HCT116 (cell line): ENCODE measurements around the gene CCBE1. TPM values are rescaled to one million over a fixed set of nuclear protein-coding genes. Genes with fewer than 3 reads are reported as not detected.

ENCODE experiments used
- ATAC-seq: fragments of 200-7000 bp; cut with Tn5 transposase; 2 replicates; pipeline ENCODE4 v1.9.1; 2020; ENCODE audit warnings: mild to moderate bottlenecking, moderate library complexity
- BruUV-seq: library from RNA; stranded (reverse); fragments of 400-500 nt; replicated peaks from 2 replicates; lab custom pipeline; 2021; lab: Mats Ljungman, UMichigan
- CTCF ChIA-PET: fragments of 300-600 bp; sonication (Branson Sonifier 250); formaldehyde crosslinking; loops from one replicate; lab custom pipeline; 2021; ENCODE audit warnings: antibody characterized with exemption; lab: Charles Lee
- POLR2A ChIA-PET: fragments of 300-600, 350-600 bp; sonication (Branson Sonifier 250); formaldehyde crosslinking; loops from one replicate; lab custom pipeline; 2021; ENCODE audit warnings: antibody characterized with exemption; lab: Charles Lee
- RAD21 ChIA-PET, 2 experiments: fragments of 300-600 bp; sonication (Branson Sonifier 250); formaldehyde crosslinking; loops; one replicate each; lab custom pipeline; 2023; ENCODE audit warnings: low total read pairs in 2 of 2; ENCODE audit not compliant: uncharacterized antibody in 2 of 2, unreplicated experiment in 2 of 2, low non-redundant PET in 1 of 2; lab: Charles Lee
- DNase-seq: peaks from one replicate; pipeline ENCODE4 v3.0.0-alpha.2; 2010; ENCODE audit warnings: low read depth, low spot score
- H2AFZ ChIP-seq: fragments of 200-600 bp; shearing (Covaris generic), sonication (generic); 2 replicates; pipeline ENCODE4 v1.6.1; 2017; ENCODE audit warnings: low read depth, mixed run types, mixed read lengths, antibody characterized with exemption, low read length; ENCODE audit not compliant: poor library complexity, severe bottlenecking
- H3K27ac ChIP-seq: 2 replicates; pipeline ENCODE4 v1.5.1; 2012; ENCODE audit warnings: low read depth, low read length
- H3K27me3 ChIP-seq: fragments of 200-600 bp; sonication (generic); 2 replicates; pipeline ENCODE4 v1.6.1; 2016; ENCODE audit warnings: mixed run types, low read length, mixed read lengths; ENCODE audit not compliant: insufficient read depth
- H3K36me3 ChIP-seq, 2 experiments: fragments of 200-500 bp in 1 of 2; fragments of 200-600 bp in 1 of 2; sonication (Bioruptor generic) in 1 of 2; sonication (generic) in 1 of 2; 2 replicates each; pipeline versions ENCODE4 v1.5.1 to v1.6.1; 2014 to 2016; ENCODE audit warnings: low read length in 2 of 2, inconsistent platforms in 1 of 2, mixed read lengths in 1 of 2, mixed run types in 1 of 2; ENCODE audit not compliant: insufficient read depth in 2 of 2, control insufficient read depth in 1 of 2
- H3K4me1 ChIP-seq, 2 experiments: fragments of 200-600 bp in 1 of 2; sonication (generic) in 1 of 2; 2 replicates each; pipeline versions ENCODE4 v1.5.1 to v1.6.1; 2012 to 2017; ENCODE audit warnings: low read length in 2 of 2, inconsistent platforms in 1 of 2, mild to moderate bottlenecking in 1 of 2, mixed read lengths in 1 of 2, mixed run types in 1 of 2, moderate library complexity in 1 of 2; ENCODE audit not compliant: insufficient read depth in 2 of 2, control insufficient read depth in 1 of 2
- H3K4me2 ChIP-seq: fragments of 200-600 bp; sonication (generic); 2 replicates; pipeline ENCODE4 v1.6.1; 2017; ENCODE audit warnings: mixed run types, low read length, mixed read lengths
- H3K4me3 ChIP-seq, 2 experiments: fragments of 200-600 bp in 1 of 2; sonication (generic) in 1 of 2; replicated peaks in 1 of 2; 2 replicates each; pipeline ENCODE4 v1.5.1; 2011 to 2016; ENCODE audit warnings: low read length in 2 of 2, control low read depth in 1 of 2, low read depth in 1 of 2, mild to moderate bottlenecking in 1 of 2, mixed read lengths in 1 of 2, mixed run types in 1 of 2
- H3K79me2 ChIP-seq: fragments of 200-600 bp; sonication (generic); 2 replicates; pipeline ENCODE4 v1.6.1; 2017; ENCODE audit warnings: mild to moderate bottlenecking, mixed run types, low read length, moderate library complexity, mixed read lengths; ENCODE audit not compliant: insufficient read depth
- H3K9ac ChIP-seq: fragments of 200-600 bp; sonication (generic); 2 replicates; pipeline ENCODE4 v1.6.1; 2016; ENCODE audit warnings: low read length, mixed read lengths
- H3K9me2 ChIP-seq: fragments of 200-600 bp; sonication (generic), shearing (Covaris generic); 2 replicates; pipeline ENCODE4 v1.6.1; 2017; ENCODE audit warnings: mixed run types, mild to moderate bottlenecking, moderate library complexity; ENCODE audit not compliant: insufficient read depth
- H3K9me3 ChIP-seq, 2 experiments: fragments of 200-500 bp in 1 of 2; fragments of 200-600 bp in 1 of 2; sonication (Bioruptor generic) in 1 of 2; sonication (generic) in 1 of 2; 2 replicates each; pipeline ENCODE4 v1.6.1; 2014 to 2017; ENCODE audit warnings: low read length in 2 of 2, mixed read lengths in 2 of 2, inconsistent platforms in 1 of 2, low read depth in 1 of 2, mild to moderate bottlenecking in 1 of 2, mixed run types in 1 of 2, moderate library complexity in 1 of 2; ENCODE audit not compliant: control insufficient read depth in 1 of 2, insufficient read depth in 1 of 2
- H4K20me1 ChIP-seq: fragments of 200-600 bp; sonication (generic), shearing (Covaris generic); 2 replicates; pipeline ENCODE4 v1.6.1; 2017; ENCODE audit warnings: mixed run types, mild to moderate bottlenecking, moderate library complexity; ENCODE audit not compliant: insufficient read depth
- ATF3 ChIP-seq: IDR thresholded peaks from 2 replicates; pipeline ENCODE4 v1.6.1; 2012
- CBX3 ChIP-seq: IDR thresholded peaks from 2 replicates; pipeline ENCODE4 v1.6.1; 2012; ENCODE audit warnings: low read depth
- CEBPB ChIP-seq: IDR thresholded peaks from 2 replicates; pipeline ENCODE4 v1.6.1; 2012; ENCODE audit warnings: low read depth
- CTCF ChIP-seq, 3 experiments: fragments of 200-600 bp in 1 of 3; sonication (generic) in 1 of 3; IDR thresholded peaks in 2 of 3; conservative IDR thresholded peaks in 1 of 3; 2 replicates each; pipeline ENCODE4 v1.5.1; 2012 to 2017; ENCODE audit warnings: low read depth in 2 of 3, low read length in 2 of 3, antibody characterized with exemption in 1 of 3, borderline replicate concordance in 1 of 3, control low read depth in 1 of 3, mild to moderate bottlenecking in 1 of 3, mixed read lengths in 1 of 3, mixed run types in 1 of 3, moderate library complexity in 1 of 3; ENCODE audit not compliant: insufficient read depth in 1 of 3
- EGR1 ChIP-seq: IDR thresholded peaks from 2 replicates; pipeline ENCODE4 v1.6.1; 2012; ENCODE audit warnings: low read depth
- EZH2 ChIP-seq: fragments of 200-600 bp; sonication (generic); IDR thresholded peaks from 2 replicates; pipeline ENCODE4 v1.6.1; 2017; ENCODE audit warnings: antibody characterized with exemption, mixed run types
- EZH2phosphoT487 ChIP-seq: fragments of 200-600 bp; IDR thresholded peaks from 2 replicates; pipeline ENCODE4 v1.6.1; 2018; ENCODE audit warnings: antibody characterized with exemption, borderline replicate concordance
- JUND ChIP-seq: IDR thresholded peaks from 2 replicates; pipeline ENCODE4 v1.6.1; 2012
- POLR2AphosphoS5 ChIP-seq: IDR thresholded peaks from 2 replicates; pipeline ENCODE4 v1.6.1; 2011; ENCODE audit warnings: mild to moderate bottlenecking, low read depth, low read length, moderate library complexity
- REST ChIP-seq: IDR thresholded peaks from 2 replicates; pipeline ENCODE4 v1.6.1; 2012; ENCODE audit warnings: low read depth
- SP1 ChIP-seq: IDR thresholded peaks from 2 replicates; pipeline ENCODE4 v1.6.1; 2012; ENCODE audit warnings: low read depth
- SRF ChIP-seq: IDR thresholded peaks from 2 replicates; pipeline ENCODE4 v1.6.1; 2012; ENCODE audit warnings: low read depth
- YY1 ChIP-seq: IDR thresholded peaks from 2 replicates; pipeline ENCODE4 v1.6.1; 2011; ENCODE audit warnings: low read length, low read depth, moderate library complexity, mild to moderate bottlenecking; ENCODE audit not compliant: insufficient replicate concordance; ENCODE audit errors: extremely low read depth
- ZFX ChIP-seq: fragments of 450-650 bp; IDR thresholded peaks from 2 replicates; pipeline ENCODE4 v1.6.1; 2017
- ZNF274 ChIP-seq: fragments of 200-500 bp; sonication (Bioruptor generic); IDR thresholded peaks from 2 replicates; pipeline ENCODE4 v1.6.1; 2014; ENCODE audit warnings: mild to moderate bottlenecking, low read depth, low read length, inconsistent platforms
- intact Hi-C: fragments of 100-400 bp; cut with micrococcal nuclease; formaldehyde crosslinking; loops from 2 replicates; pipeline ENCODE4 v1.10.0; 2022
- total RNA-seq: library from RNA; stranded (reverse); gene quantifications from one replicate; pipeline ENCODE4 v1.2.1, GENCODE V29; 2021; ENCODE audit not compliant: unreplicated experiment

CCBE1 gene
- total RNA-seq, 1 experiment from 2014 or later: 0.84 TPM

GRCh38 chr18:59505356-59505755 is 191.9 kb downstream of the CCBE1 start:
- Histone ChIP-seq H3K4me1 (no peaks in the 10 kb centered on the region; a peak in 1 of 4 replicates), H3K36me3 (no peaks in the 10 kb centered on the region), H2AFZ (no peak overlapping the region), H4K20me1 (no peaks in the 10 kb centered on the region), H3K79me2 (no peaks in the 10 kb centered on the region), H3K9me2 (no peaks in the 10 kb centered on the region), H3K9ac (no peak overlapping the region), H3K4me3 (no peak overlapping the region), H3K4me2 (no peak overlapping the region), H3K27me3 (peaks cover 19% of the 10 kb centered on the region), H3K27ac (no peak overlapping the region), H3K9me3 (no peaks in the 10 kb centered on the region)
- ChIA-PET CTCF (no interaction called here), RAD21 (no interaction called here), POLR2A (no interaction called here)
- ATAC-seq (no peak), DNase-seq (no peak)
- intact Hi-C loops: no loop called here
- TF ChIP-seq EZH2 (no peak), ATF3 (no peak), JUND (no peak), SRF (no peak), YY1 (no peak), EZH2phosphoT487 (no peak), ZNF274 (no peak), SP1 (no peak), ZFX (no peak), EGR1 (no peak), CEBPB (no peak), CBX3 (no peak), CTCF (IDR thresholded peaks at IDR 0.05 in 2 of 3, conservative IDR thresholded peaks at IDR 0.05 in 1 of 3; ENCODE audit: borderline replicate concordance in 1 of 3, insufficient read depth in 1 of 3, low read depth in 2 of 3, low read length in 2 of 3) (no peak), POLR2AphosphoS5 (no peak), REST (no peak)
- BruUV-seq: no TSS peak
